A549 (cell line): ENCODE measurements around the gene PCNX2. TPM values are rescaled to one million over a fixed set of nuclear protein-coding genes. Genes with fewer than 3 reads are reported as not detected.

Source experiments
- ATAC-seq, 2 experiments: fragments of 200-7000 bp in 1 of 2; fragments of >200 bp in 1 of 2; cut with Nextera tagmentation in 1 of 2; cut with Tn5 transposase in 1 of 2; 3 replicates each; pipeline versions ENCODE4 v1.8.0 to v1.9.1; 2018 to 2020; ENCODE audit warnings: mild to moderate bottlenecking in 1 of 2, moderate library complexity in 1 of 2
- CTCF ChIA-PET: fragments of 300-600 bp; sonication (Branson Sonifier 250); formaldehyde crosslinking; extraction: SDS; loops from one replicate; lab custom pipeline; 2021; ENCODE audit warnings: antibody characterized with exemption, inconsistent platforms; lab: Yijun Ruan, JAX
- POLR2A ChIA-PET: fragments of 350-600 bp; formaldehyde crosslinking; extraction: SDS; loops from one replicate; lab custom pipeline; 2021; ENCODE audit warnings: antibody characterized with exemption, inconsistent platforms; lab: Yijun Ruan, JAX
- DNase-seq, 2 experiments: peaks; one replicate each; pipeline versions ENCODE4 v3.0.0 to v3.0.0-alpha.2; 2011 to 2016; ENCODE audit warnings: low read depth in 1 of 2, low spot score in 1 of 2
- FAIRE-seq: peaks from 2 replicates; lab custom pipeline; 2011; peaks lifted over from hg19 to GRCh38; lab: Jason Lieb, UNC
- H3K27ac ChIP-seq, 2 experiments: fragments of >200 bp; sonication (Bioruptor Twin); formaldehyde crosslinking; 3 replicates each; pipeline ENCODE4 v1.5.1; 2016 to 2017
- H3K4me1 ChIP-seq: fragments of >200 bp; sonication (Bioruptor Twin); formaldehyde crosslinking; 3 replicates; pipeline ENCODE4 v1.6.1; 2016
- H3K4me2 ChIP-seq: fragments of >200 bp; sonication (Bioruptor Twin); formaldehyde crosslinking; 3 replicates; pipeline ENCODE4 v1.6.1; 2016
- H3K4me3 ChIP-seq: fragments of >200 bp; sonication (Bioruptor Twin); formaldehyde crosslinking; 3 replicates; pipeline ENCODE4 v1.5.1; 2016
- H3K9me3 ChIP-seq: fragments of >200 bp; sonication (Bioruptor Twin); formaldehyde crosslinking; 3 replicates; pipeline ENCODE4 v1.6.1; 2016
- BCL3 ChIP-seq: fragments of >200 bp; sonication (Bioruptor Twin); formaldehyde crosslinking; IDR thresholded peaks from 3 replicates; pipeline ENCODE4 v1.6.1; 2016
- CEBPB ChIP-seq, 2 experiments: fragments of >200 bp in 1 of 2; sonication (Bioruptor Twin) in 1 of 2; formaldehyde crosslinking in 1 of 2; IDR thresholded peaks; 2 replicates each; pipeline ENCODE4 v1.6.1; 2012 to 2016
- CHD2 ChIP-seq: fragments of 150-350 bp; IDR thresholded peaks from 2 replicates; pipeline ENCODE4 v1.6.1; 2014; ENCODE audit warnings: low read length; ENCODE audit not compliant: partially characterized antibody
- CTCF ChIP-seq: fragments of >200 bp; sonication (Bioruptor Twin); formaldehyde crosslinking; IDR thresholded peaks from 3 replicates; pipeline ENCODE4 v1.5.1; 2016
- EHF ChIP-seq: fragments of 250-450 bp; sonication (Bioruptor Pico); IDR thresholded peaks from 2 replicates; pipeline ENCODE4 v1.5.0; 2020; ENCODE audit warnings: mild to moderate bottlenecking
- EHMT2 ChIP-seq: fragments of 200-600 bp; sonication (generic); IDR thresholded peaks from 2 replicates; pipeline ENCODE4 v1.6.1; 2016; ENCODE audit warnings: antibody characterized with exemption, low read depth, mild to moderate bottlenecking, moderate library complexity
- ELK1 ChIP-seq: fragments of 150-350 bp; IDR thresholded peaks from 2 replicates; pipeline ENCODE4 v1.6.1; 2014; ENCODE audit warnings: low read depth, mild to moderate bottlenecking, low read length
- EP300 ChIP-seq, 2 experiments: fragments of >200 bp; sonication (Bioruptor Twin); formaldehyde crosslinking; IDR thresholded peaks; 2 replicates in 1 of 2; 3 replicates in 1 of 2; pipeline ENCODE4 v1.6.1; 2016 to 2017
- ESRRA ChIP-seq: fragments of 150-350 bp; IDR thresholded peaks from 2 replicates; pipeline ENCODE4 v1.6.1; 2014; ENCODE audit warnings: mild to moderate bottlenecking, low read length, borderline replicate concordance
- FOSL2 ChIP-seq, 2 experiments: fragments of 450-650 bp in 1 of 2; fragments of >200 bp in 1 of 2; sonication (Bioruptor Twin) in 1 of 2; formaldehyde crosslinking; IDR thresholded peaks; 2 replicates each; pipeline versions ENCODE4 v1.5.0 to v1.6.1; 2016 to 2020; ENCODE audit warnings: mild to moderate bottlenecking in 1 of 2, moderate library complexity in 1 of 2
- FOXS1 ChIP-seq: fragments of 250-450 bp; sonication (Bioruptor Pico); IDR thresholded peaks from 2 replicates; pipeline ENCODE4 v1.5.0; 2020; ENCODE audit warnings: mild to moderate bottlenecking, moderate library complexity
- GATA3 ChIP-seq: IDR thresholded peaks from 2 replicates; pipeline ENCODE4 v1.6.1; 2012; ENCODE audit warnings: borderline replicate concordance
- HDAC2 ChIP-seq: fragments of 200-600 bp; sonication (generic); IDR thresholded peaks from 2 replicates; pipeline ENCODE4 v1.6.1; 2016
- HOXB13 ChIP-seq: fragments of 250-450 bp; sonication (Bioruptor Pico); IDR thresholded peaks from 2 replicates; pipeline ENCODE4 v1.5.0; 2020; ENCODE audit warnings: low read depth, mild to moderate bottlenecking, moderate library complexity
- MAFK ChIP-seq: fragments of 450-650 bp; IDR thresholded peaks from 2 replicates; pipeline ENCODE4 v1.6.1; 2014; ENCODE audit not compliant: partially characterized antibody
- MAX ChIP-seq: IDR thresholded peaks from 2 replicates; pipeline ENCODE4 v1.6.1; 2012
- PBX3 ChIP-seq: IDR thresholded peaks from 2 replicates; pipeline ENCODE4 v1.6.1; 2012
- RAD21 ChIP-seq, 2 experiments: fragments of >200 bp in 1 of 2; sonication (Bioruptor Twin) in 1 of 2; formaldehyde crosslinking in 1 of 2; IDR thresholded peaks in 1 of 2; conservative IDR thresholded peaks in 1 of 2; 2 replicates in 1 of 2; 3 replicates in 1 of 2; pipeline ENCODE4 v1.6.1; 2012 to 2018; ENCODE audit warnings: inconsistent platforms in 1 of 2
- REST ChIP-seq: fragments of 200-600 bp; sonication (generic); IDR thresholded peaks from 2 replicates; pipeline ENCODE4 v1.6.1; 2016; ENCODE audit warnings: antibody characterized with exemption, mild to moderate bottlenecking, moderate library complexity
- RNF2 ChIP-seq: fragments of 200-600 bp; sonication (generic); IDR thresholded peaks from 2 replicates; pipeline ENCODE4 v1.6.1; 2016; ENCODE audit warnings: low read depth, mild to moderate bottlenecking, antibody characterized with exemption, moderate library complexity, borderline replicate concordance
- SMC3 ChIP-seq: fragments of >200 bp; sonication (Bioruptor Twin); formaldehyde crosslinking; IDR thresholded peaks from 3 replicates; pipeline ENCODE4 v1.6.1; 2018; ENCODE audit warnings: inconsistent platforms
- SREBF2 ChIP-seq: fragments of 450-650 bp; IDR thresholded peaks from 2 replicates; pipeline ENCODE4 v1.6.1; 2014; ENCODE audit warnings: mild to moderate bottlenecking, moderate library complexity
- TP53 ChIP-seq: fragments of 250-450 bp; sonication (Bioruptor Pico); IDR thresholded peaks from 2 replicates; pipeline ENCODE4 v1.5.0; 2021; ENCODE audit warnings: mild to moderate bottlenecking, moderate library complexity
- ZSCAN20 ChIP-seq: fragments of 250-450 bp; sonication (Bioruptor Pico); IDR thresholded peaks from 2 replicates; pipeline ENCODE4 v1.8.0; 2022; ENCODE audit warnings: mild to moderate bottlenecking, moderate library complexity
- WGBS: methylation state at CpG from one replicate; pipeline ENCODE4 v1.1.6; 2017; ENCODE audit errors: missing lambda C conversion rate; 5-methylcytosine and 5-hydroxymethylcytosine counted together
- polyA plus RNA-seq, 4 experiments: library from polyadenylated mRNA; depleted of rRNA in 3 of 4; stranded (reverse); fragments of >200 nt; fragmentation: RNase III in 1 of 4; extraction: RNeasy Plus Mini Kit Qiagen cat#74134 plus additional on column Dnase treatment in 1 of 4; gene quantifications; 2 replicates in 3 of 4; 3 replicates in 1 of 4; pipeline ENCODE4 v1.2.3, GENCODE V29; 2011 to 2017

PCNX2 gene
- polyA plus RNA-seq, 2 of the 4 experiments (the other 2 are of a cell fraction) = 8.8 to 27.2 TPM

- ChIA-PET POLR2A (interaction anchor here (1.0 to 1.2 kb wide), 2 partner anchors 128 to 611 kb away, joined by 3 read pairs; partner anchors contain the start of gene SIPA1L2), CTCF (interaction anchor here (0.7 to 2.0 kb wide), 17 partner anchors 7 to 614 kb away, joined by 3 to 15 read pairs (median 4); no protein-coding TSS in a partner anchor)
- peak; percentile 96 to 97 for TF ChIP-seq RAD21 (conservative IDR thresholded peaks at IDR 0.05 in 1 of 2, IDR thresholded peaks at IDR 0.05 in 1 of 2)
- TF ChIP-seq FOSL2 (IDR thresholded peaks at IDR 0.05) = no peak
- no peak for TF ChIP-seq FOSL2 (CRISPR knock-in tag; IDR thresholded peaks at IDR 0.05)
- no peak for TF ChIP-seq CHD2
- TF ChIP-seq BCL3 = no peak
- no peak for TF ChIP-seq MAFK
- peak; percentile 87 for TF ChIP-seq SMC3
- no peak for TF ChIP-seq REST
- TF ChIP-seq CTCF = peak; percentile 89
- peak overlapping the region; percentile 43 to 69 for H3K27ac ChIP-seq
- 37% methylated on average over 8 of the region's 8 CpGs for WGBS
- peak; percentile 91 to 95 for ATAC-seq
- no peak overlapping the region for H3K4me3 ChIP-seq
- peak; percentile 47 to 64 for DNase-seq
- peak; percentile 18 for FAIRE-seq
- no peaks in the 10 kb centered on the region for H3K9me3 ChIP-seq
- peaks cover 41% of the 10 kb centered on the region for H3K4me1 ChIP-seq
- H3K4me2 ChIP-seq = peak overlapping the region; percentile 43
Observed at GRCh38 chr1:233240829-233241682, 54.5 kb downstream of the PCNX2 start.

- POLR2A ChIA-PET = interaction anchor here (1.0 to 1.2 kb wide), 2 partner anchors 127 to 610 kb away, joined by 3 read pairs; partner anchors contain the start of gene SIPA1L2
- ATAC-seq (no peak), FAIRE-seq (no peak), DNase-seq (no peak)
- TF ChIP-seq TP53 (CRISPR knock-in tag) (no peak), FOSL2 (IDR thresholded peaks at IDR 0.05) (no peak), FOSL2 (CRISPR knock-in tag; IDR thresholded peaks at IDR 0.05) (no peak), EHF (CRISPR knock-in tag) (no peak), ESRRA (no peak), FOXS1 (CRISPR knock-in tag) (no peak), CEBPB (IDR thresholded peaks at IDR 0.05) (no peak), HOXB13 (no peak), SREBF2 (no peak), ELK1 (no peak), ZSCAN20 (CRISPR knock-in tag) (no peak), EP300 (IDR thresholded peaks at IDR 0.05) (no peak), MAX (no peak), MAFK (no peak), GATA3 (no peak), PBX3 (no peak), EHMT2 (no peak), HDAC2 (no peak), RNF2 (no peak)
- Histone ChIP-seq H3K4me2 (no peak overlapping the region; the same call in 2 of the 3 replicates), H3K9me3 (no peaks in the 10 kb centered on the region), H3K4me1 (peaks cover 41% of the 10 kb centered on the region), H3K4me3 (no peak overlapping the region), H3K27ac (peak overlapping the region; percentile 28 to 69)
- WGBS = 89% methylated on average over 5 of the region's 5 CpGs
- CTCF ChIA-PET = interaction anchor here (0.7 to 2.0 kb wide), 12 partner anchors 9 to 614 kb away, joined by 3 to 15 read pairs (median 4); no protein-coding TSS in a partner anchor
Observed at GRCh38 chr1:233240371-233240770, 55.2 kb downstream of the PCNX2 start.
